ENCODE data around the gene SGO1. TPM values are rescaled to one million over a fixed set of nuclear protein-coding genes. Genes with fewer than 3 reads are reported as not detected.
"Not testable (repeated sequence)": the region's sequence is repeated elsewhere in the genome, so short reads cannot be mapped to it uniquely, and the experiment has no call there.

The SGO1 gene
- total RNA-seq, 4 donors from 2014 or later, result 0.87 TPM; not detected in 3

DNA sequence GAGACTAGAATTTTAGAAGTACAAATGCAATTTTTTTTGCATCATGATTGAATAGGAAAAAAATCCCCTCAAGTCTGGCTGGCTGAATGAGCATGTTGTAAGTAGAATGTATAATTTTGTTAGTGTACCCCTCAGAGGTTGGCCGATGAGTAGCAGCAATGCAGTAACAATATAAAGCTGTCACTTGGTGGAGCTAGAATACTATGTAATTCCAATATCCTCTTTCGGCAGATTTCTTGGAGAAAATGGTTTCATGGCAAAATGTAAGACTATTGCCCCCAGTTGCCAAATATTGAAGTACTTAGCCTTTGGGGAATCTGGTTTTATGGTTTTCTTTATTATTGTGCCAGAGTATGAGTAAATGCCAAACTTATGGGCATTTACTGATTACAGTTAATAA lies 39.8 kb upstream of the SGO1 start:
- peaks cover 0 to 6% (median 0%) of the 10 kb centered on the region in 4 donors for H3K4me1 ChIP-seq
- H3K27me3 ChIP-seq, result no peaks in the 10 kb centered on the region
- DNase-seq (ENCODE audit: low spot score in 2 of 2), result no peak
- H3K9me3 ChIP-seq, result no peaks in the 10 kb centered on the region
- 12 to 21% methylated on average over 2 of the region's 2 CpGs for WGBS, 2 donors
- no peak overlapping the region for H3K4me3 ChIP-seq
- no peak overlapping the region for H3K27ac ChIP-seq
- no peaks in the 10 kb centered on the region for H3K36me3 ChIP-seq
- TF ChIP-seq EP300 (IDR thresholded peaks at IDR 0.05), result no peak
- TF ChIP-seq, protein P1, sequence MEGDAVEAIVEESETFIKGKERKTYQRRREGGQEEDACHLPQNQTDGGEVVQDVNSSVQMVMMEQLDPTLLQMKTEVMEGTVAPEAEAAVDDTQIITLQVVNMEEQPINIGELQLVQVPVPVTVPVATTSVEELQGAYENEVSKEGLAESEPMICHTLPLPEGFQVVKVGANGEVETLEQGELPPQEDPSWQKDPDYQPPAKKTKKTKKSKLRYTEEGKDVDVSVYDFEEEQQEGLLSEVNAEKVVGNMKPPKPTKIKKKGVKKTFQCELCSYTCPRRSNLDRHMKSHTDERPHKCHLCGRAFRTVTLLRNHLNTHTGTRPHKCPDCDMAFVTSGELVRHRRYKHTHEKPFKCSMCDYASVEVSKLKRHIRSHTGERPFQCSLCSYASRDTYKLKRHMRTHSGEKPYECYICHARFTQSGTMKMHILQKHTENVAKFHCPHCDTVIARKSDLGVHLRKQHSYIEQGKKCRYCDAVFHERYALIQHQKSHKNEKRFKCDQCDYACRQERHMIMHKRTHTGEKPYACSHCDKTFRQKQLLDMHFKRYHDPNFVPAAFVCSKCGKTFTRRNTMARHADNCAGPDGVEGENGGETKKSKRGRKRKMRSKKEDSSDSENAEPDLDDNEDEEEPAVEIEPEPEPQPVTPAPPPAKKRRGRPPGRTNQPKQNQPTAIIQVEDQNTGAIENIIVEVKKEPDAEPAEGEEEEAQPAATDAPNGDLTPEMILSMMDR (IDR thresholded peaks at IDR 0.05), result peak in 4 of 5 experiments; percentile 29 to 60 (median 34)

DNA sequence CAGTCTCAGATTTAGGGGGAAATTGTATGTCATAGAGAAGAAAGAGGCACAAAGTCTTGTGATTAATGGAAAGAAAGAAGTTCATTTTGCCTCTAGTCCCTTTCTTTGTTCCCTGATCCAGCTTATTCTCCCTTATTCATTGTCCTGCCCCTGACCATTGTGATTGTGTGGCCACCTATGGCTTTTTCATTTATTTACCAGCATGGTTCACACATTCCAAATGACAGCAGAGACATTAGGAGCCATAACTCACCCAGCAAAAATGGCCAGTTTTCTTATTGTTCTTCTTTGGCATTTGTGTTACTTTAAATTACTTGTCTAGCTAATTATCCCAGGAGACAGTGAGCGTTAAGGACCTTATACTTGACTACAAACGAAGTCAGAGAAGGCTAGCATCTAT lies 36.3 kb upstream of the SGO1 start:
- TF ChIP-seq POLR2A (IDR thresholded peaks at IDR 0.05) (no peak), EP300 (IDR thresholded peaks at IDR 0.05) (no peak)
- TF ChIP-seq, protein P1 (IDR thresholded peaks at IDR 0.05), result no peak
- no peak for DNase-seq (ENCODE audit: low spot score in 2 of 2)
- no peaks in the 10 kb centered on the region for H3K36me3 ChIP-seq
- H3K9me3 ChIP-seq, result no peaks in the 10 kb centered on the region
- H3K4me3 ChIP-seq, result no peak overlapping the region
- no peak overlapping the region for H3K27ac ChIP-seq
- H3K4me1 ChIP-seq, result peaks cover 0 to 6% (median 0%) of the 10 kb centered on the region in 4 donors
- WGBS, 2 donors, result 55 to 57% methylated on average over 2 of the region's 2 CpGs
- H3K27me3 ChIP-seq, result no peaks in the 10 kb centered on the region

DNA sequence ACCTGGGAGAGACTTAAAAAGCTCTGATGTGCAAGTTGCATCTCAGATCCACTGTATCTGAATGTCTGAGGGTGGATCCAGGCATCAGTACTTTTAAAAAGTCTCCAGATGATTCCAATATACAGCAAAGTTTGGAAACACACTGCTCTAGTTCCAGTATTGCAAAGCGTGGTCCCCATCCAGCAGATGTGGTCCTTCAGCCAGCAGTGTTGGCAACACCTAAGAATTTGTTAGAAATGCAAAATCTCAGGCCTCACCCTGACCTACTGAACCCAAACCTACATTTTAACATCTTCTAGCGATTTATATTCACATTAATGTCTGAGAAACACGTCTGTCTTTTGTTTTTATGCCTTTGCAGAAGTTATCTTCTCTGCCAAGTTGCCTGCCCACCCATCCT lies 32.2 kb upstream of the SGO1 start:
- WGBS, 2 donors, result 38 to 53% methylated on average over 3 of the region's 3 CpGs

DNA sequence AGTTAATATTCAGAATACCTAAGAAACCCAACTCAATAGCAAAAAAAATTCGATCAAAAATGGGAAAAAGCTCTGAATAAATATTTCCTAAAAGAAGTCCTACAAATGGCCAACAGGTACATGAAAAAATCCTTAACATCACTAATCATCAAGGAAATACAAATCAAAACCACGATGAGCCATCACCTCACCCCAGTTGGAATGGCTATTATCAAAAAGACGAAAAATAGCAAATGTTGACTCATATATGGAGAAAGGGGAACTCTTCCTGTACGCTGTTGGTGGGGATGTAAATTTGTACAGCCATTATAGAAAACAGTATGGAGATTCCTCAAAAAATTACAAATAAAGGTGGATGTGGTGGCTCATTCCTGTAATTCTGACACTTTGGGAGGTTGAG lies 29.6 kb upstream of the SGO1 start:
- Histone ChIP-seq H3K27ac (no peak overlapping the region), H3K9me3 (no peaks in the 10 kb centered on the region), H3K4me3 (no peak overlapping the region), H3K27me3 (no peaks in the 10 kb centered on the region), H3K4me1 (no peaks in the 10 kb centered on the region), H3K36me3 (no peaks in the 10 kb centered on the region)
- no peak for DNase-seq (ENCODE audit: low spot score in 2 of 2)
- TF ChIP-seq EP300 (IDR thresholded peaks at IDR 0.05), result no peak
- no peak for TF ChIP-seq POLR2A (IDR thresholded peaks at IDR 0.05)
- TF ChIP-seq, protein P1 (IDR thresholded peaks at IDR 0.05), result no peak
- WGBS, 2 donors, result 91 to 93% methylated on average over 4 of the region's 4 CpGs

More for the DNA sequence above, 32.2 kb upstream of the SGO1 start:
- no peak overlapping the region for H3K27ac ChIP-seq
- no peak overlapping the region for H3K4me3 ChIP-seq
- no peaks in the 10 kb centered on the region for H3K4me1 ChIP-seq
- H3K27me3 ChIP-seq, result no peaks in the 10 kb centered on the region
- H3K9me3 ChIP-seq, result no peaks in the 10 kb centered on the region
- no peak for TF ChIP-seq POLR2A (IDR thresholded peaks at IDR 0.05)
- TF ChIP-seq EP300 (IDR thresholded peaks at IDR 0.05), result no peak
- TF ChIP-seq, protein P1 (IDR thresholded peaks at IDR 0.05), result no peak
- no peak for DNase-seq (ENCODE audit: low spot score in 2 of 2)
- no peaks in the 10 kb centered on the region for H3K36me3 ChIP-seq

DNA sequence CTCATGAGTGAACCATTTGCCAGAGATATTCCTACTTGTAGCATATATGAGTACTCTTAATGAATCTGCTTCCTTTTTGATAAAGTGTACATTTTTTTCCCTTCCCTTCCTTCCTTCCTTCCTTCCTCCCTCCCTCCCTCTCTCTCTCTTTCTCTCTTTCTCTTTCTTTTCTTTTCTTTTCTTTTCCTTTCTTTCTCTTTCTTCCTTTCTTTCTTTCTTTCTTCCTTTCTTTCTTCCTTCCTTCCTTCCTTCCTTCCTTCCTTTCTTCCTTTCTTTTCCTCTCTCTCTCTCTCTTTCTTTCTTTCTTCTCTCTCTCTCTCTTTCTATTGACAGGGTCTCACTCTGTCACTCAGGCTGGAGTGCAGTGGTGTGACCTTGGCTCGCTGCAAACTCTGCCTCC lies 27.5 kb upstream of the SGO1 start:
- not testable (repeated sequence) for H3K9me3 ChIP-seq; H3K27me3 ChIP-seq; H3K4me1 ChIP-seq; H3K4me3 ChIP-seq; DNase-seq (ENCODE audit: low spot score in 2 of 2); H3K27ac ChIP-seq; H3K36me3 ChIP-seq
- WGBS, 2 donors, result 87 to 100% methylated on average over 1 of the region's 1 CpG

DNA sequence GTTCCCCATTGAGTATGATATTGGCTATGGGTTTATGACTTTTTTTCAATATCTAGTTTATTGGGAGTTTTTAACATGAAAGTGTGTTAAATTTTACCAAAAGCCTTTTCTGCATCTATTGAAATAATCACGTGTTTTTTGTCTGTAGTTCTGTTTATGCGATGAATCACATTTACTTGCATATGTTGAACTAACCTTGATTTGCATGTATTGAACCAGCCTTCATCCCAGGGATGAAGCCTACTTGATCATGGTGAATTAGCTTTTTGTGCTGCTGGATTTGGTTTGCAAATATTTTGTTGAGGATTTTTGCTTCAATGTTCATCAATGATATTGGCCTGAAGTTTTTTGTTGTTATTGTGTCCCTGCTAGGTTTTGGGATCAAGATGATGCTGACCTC lies 21.9 kb upstream of the SGO1 start:
- H3K27me3 ChIP-seq, result not testable (repeated sequence)
- WGBS, 2 donors, result 81 to 91% methylated on average over 2 of the region's 2 CpGs

DNA sequence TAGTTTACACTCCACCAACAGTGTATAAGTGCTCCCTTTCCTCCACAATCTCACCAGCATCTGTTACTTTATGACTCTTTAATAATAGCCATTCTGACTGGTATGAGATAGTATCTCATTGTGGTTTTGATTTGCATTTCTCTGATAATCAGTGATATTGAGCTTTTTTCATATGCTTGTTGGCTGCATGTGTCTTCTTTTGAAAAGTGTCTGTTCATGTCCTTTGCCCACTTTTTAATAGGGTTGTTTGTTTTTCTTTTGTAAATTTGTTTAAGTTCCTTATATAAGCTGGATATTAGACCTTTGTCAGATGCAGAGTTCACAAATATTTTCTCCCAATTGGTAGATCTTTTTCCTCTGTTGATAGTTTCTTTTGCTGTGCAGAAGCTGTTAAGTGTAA lies 19.9 kb upstream of the SGO1 start:
- peaks cover 0 to 15% (median 0%) of the 10 kb centered on the region in 4 donors for H3K9me3 ChIP-seq
- H3K27me3 ChIP-seq; DNase-seq (ENCODE audit: low spot score in 2 of 2); H3K27ac ChIP-seq; H3K36me3 ChIP-seq; H3K4me1 ChIP-seq; H3K4me3 ChIP-seq: not testable (repeated sequence)

More for the DNA sequence above, 21.9 kb upstream of the SGO1 start:
- not testable (repeated sequence) for H3K4me1 ChIP-seq; H3K4me3 ChIP-seq; DNase-seq (ENCODE audit: low spot score in 2 of 2); H3K36me3 ChIP-seq; H3K27ac ChIP-seq
- peaks cover 0 to 15% (median 0%) of the 10 kb centered on the region in 4 donors for H3K9me3 ChIP-seq

All from tibial nerve (tissue), 4 donors.